B cell (primary cell): Measurements from ENCODE around the gene SIM1. TPM values are rescaled to one million over a fixed set of nuclear protein-coding genes. Genes with fewer than 3 reads are reported as not detected.

Experiments
- ATAC-seq: fragments of 200-7000 bp; cut with Tn5 transposase; one replicate; pipeline ENCODE4 v1.10.0; 2021; ENCODE audit warnings: low read depth, mild to moderate bottlenecking, moderate number of reproducible peaks, moderate library complexity
- CTCF ChIA-PET: fragments of 350-600 bp; sonication (Branson Sonifier 250); formaldehyde crosslinking; loops from one replicate; lab custom pipeline; 2021; ENCODE audit warnings: antibody characterized with exemption, inconsistent platforms; lab: Charles Lee
- POLR2A ChIA-PET: fragments of 350-600 bp; sonication (Branson Sonifier 250); formaldehyde crosslinking; loops from one replicate; lab custom pipeline; 2021; ENCODE audit warnings: antibody characterized with exemption; lab: Charles Lee
- DNase-seq: peaks from one replicate; pipeline ENCODE4 v3.0.0; 2013
- H2AFZ ChIP-seq: 2 replicates; pipeline ENCODE4 v1.6.1; 2012; ENCODE audit warnings: mild to moderate bottlenecking, low read depth, low read length; ENCODE audit not compliant: insufficient read depth, poor library complexity, severe bottlenecking
- H3K27ac ChIP-seq, 2 donors: 1 replicate in 1 of 2; 2 replicates in 1 of 2; pipeline ENCODE4 v1.5.1; 2012 to 2013; ENCODE audit warnings: low read length in 2 of 2, mild to moderate bottlenecking in 2 of 2, moderate library complexity in 1 of 2
- H3K27me3 ChIP-seq, 4 experiments: fragments of 200-600 bp in 1 of 4; sonication (generic) in 1 of 4; replicated peaks in 1 of 4; 1 replicate in 2 of 4; 2 replicates in 2 of 4; pipeline versions ENCODE4 v1.6.1 to v1.7.0; 2013 to 2016; ENCODE audit warnings: low read length in 3 of 4, mild to moderate bottlenecking in 2 of 4, mixed read lengths in 1 of 4, moderate library complexity in 1 of 4; ENCODE audit not compliant: insufficient read depth in 4 of 4, control insufficient read depth in 3 of 4; ENCODE audit errors: control extremely low read depth in 1 of 4
- H3K36me3 ChIP-seq, 2 experiments: replicated peaks in 1 of 2; 1 replicate in 1 of 2; 2 replicates in 1 of 2; pipeline versions ENCODE4 v1.6.1 to v1.7.1; 2013; ENCODE audit warnings: low read length in 1 of 2; ENCODE audit not compliant: insufficient read depth in 2 of 2, control insufficient read depth in 1 of 2; ENCODE audit errors: control extremely low read depth in 1 of 2, extremely low read depth in 1 of 2
- H3K4me1 ChIP-seq, 2 donors: fragments of 200-600 bp in 1 of 2; sonication (generic) in 1 of 2; 1 replicate in 1 of 2; 2 replicates in 1 of 2; pipeline versions ENCODE4 v1.5.1 to v1.6.1; 2013 to 2017; ENCODE audit warnings: low read length in 2 of 2; ENCODE audit not compliant: control insufficient read depth in 2 of 2, insufficient read depth in 2 of 2
- H3K4me2 ChIP-seq: replicated peaks from 2 replicates; pipeline ENCODE3; 2012; ENCODE audit warnings: mild to moderate bottlenecking, low read depth, low read length; ENCODE audit not compliant: poor library complexity, severe bottlenecking
- H3K4me3 ChIP-seq, 5 experiments: fragments of 200-600 bp in 1 of 5; sonication (generic) in 1 of 5; 1 replicate in 3 of 5; 2 replicates in 2 of 5; pipeline versions ENCODE4 v1.5.1 to v1.7.0; 2011 to 2016; ENCODE audit warnings: low read length in 4 of 5, mild to moderate bottlenecking in 4 of 5, low read depth in 2 of 5, control low read depth in 1 of 5, moderate library complexity in 1 of 5; ENCODE audit not compliant: insufficient read depth in 1 of 5; ENCODE audit errors: control extremely low read depth in 1 of 5, extremely low read depth in 1 of 5
- H3K79me2 ChIP-seq: fragments of 200-600 bp; sonication (generic); one replicate; pipeline ENCODE4 v1.6.0; 2016; ENCODE audit warnings: low read length; ENCODE audit not compliant: control insufficient read depth, insufficient read depth
- H3K9ac ChIP-seq: fragments of 200-600 bp; sonication (generic); 2 replicates; pipeline ENCODE4 v1.6.1; 2017; ENCODE audit warnings: mild to moderate bottlenecking, low read length, moderate library complexity
- H3K9me3 ChIP-seq, 3 donors: one replicate each; pipeline versions ENCODE4 v1.6.1 to v1.7.1; 2013; ENCODE audit warnings: low read length in 2 of 3; ENCODE audit not compliant: control insufficient read depth in 2 of 3, insufficient read depth in 1 of 3; ENCODE audit errors: control extremely low read depth in 1 of 3
- H4K20me1 ChIP-seq: 2 replicates; pipeline ENCODE4 v1.6.0; 2012; ENCODE audit warnings: mild to moderate bottlenecking, low read length; ENCODE audit not compliant: insufficient read depth, control insufficient read depth, poor library complexity, severe bottlenecking
- H3K27ac Mint-ChIP-seq: one replicate; pipeline ENCODE4 v1.8.0; 2021; ENCODE audit warnings: mixed read lengths
- H3K27me3 Mint-ChIP-seq: one replicate; pipeline ENCODE4 v1.8.0; 2021; ENCODE audit warnings: mixed read lengths
- H3K4me1 Mint-ChIP-seq: one replicate; pipeline ENCODE4 v1.8.0; 2021; ENCODE audit warnings: mixed read lengths
- H3K4me3 Mint-ChIP-seq: one replicate; pipeline ENCODE4 v1.8.0; 2021; ENCODE audit warnings: mixed read lengths
- H3K9me3 Mint-ChIP-seq: one replicate; pipeline ENCODE4 v1.8.0; 2022; ENCODE audit warnings: mixed read lengths; ENCODE audit not compliant: insufficient read depth
- EZH2 ChIP-seq: IDR thresholded peaks from 2 replicates; pipeline ENCODE4 v1.6.1; 2012; ENCODE audit warnings: borderline replicate concordance, low read depth, mild to moderate bottlenecking, moderate library complexity, low read length; ENCODE audit not compliant: insufficient read depth, poor library complexity, severe bottlenecking
- WGBS: methylation state at CpG from one replicate; pipeline ENCODE4 v1.1.5; 2013; ENCODE audit warnings: missing lambda C conversion rate; ENCODE audit not compliant: insufficient coverage; 5-methylcytosine and 5-hydroxymethylcytosine counted together
- intact Hi-C: fragments of 100-400 bp; cut with micrococcal nuclease; formaldehyde crosslinking; loops from one replicate; pipeline ENCODE4 v1.10.0; 2022
- polyA plus RNA-seq: library from polyadenylated mRNA; depleted of rRNA; stranded (reverse); fragments of >200 nt; gene quantifications from 2 replicates; pipeline ENCODE4 v1.2.3, GENCODE V29; 2012
- total RNA-seq, 2 donors: library from RNA; stranded (reverse); fragments of 120-200 nt in 1 of 2; gene quantifications; 1 replicate in 1 of 2; 2 replicates in 1 of 2; pipeline versions ENCODE4 v1.2.3 to v1.2.4, GENCODE V29; 2013 to 2022
- TF ChIP-seq, protein P1 (sequence below): fragments of 200-600 bp; IDR thresholded peaks from one replicate; pipeline ENCODE4 v1.8.0; 2022; ENCODE audit warnings: antibody characterized with exemption, mild to moderate bottlenecking

The SIM1 gene
- total and polyA plus RNA-seq, 2 donors (not counting 1 experiment from before 2014, with no cell fraction given), result not detected

GRCh38 chr6:100339574-100340255 is 125.0 kb downstream of the SIM1 start:
- no peak overlapping the region for H3K4me3 Mint-ChIP-seq
- Histone ChIP-seq H2AFZ (no peak overlapping the region), H3K9me3 (no peaks in the 10 kb centered on the region), H4K20me1 (no peaks in the 10 kb centered on the region), H3K27me3 (no peaks in the 10 kb centered on the region), H3K4me2 (no peak overlapping the region), H3K36me3 (no peaks in the 10 kb centered on the region), H3K4me3 (no peak overlapping the region), H3K79me2 (no peaks in the 10 kb centered on the region), H3K27ac (no peak overlapping the region), H3K4me1 (no peaks in the 10 kb centered on the region), H3K9ac (no peak overlapping the region)
- no peak overlapping the region for H3K27ac Mint-ChIP-seq
- ChIA-PET POLR2A (no interaction called here), CTCF (no interaction called here)
- TF ChIP-seq, protein P1, sequence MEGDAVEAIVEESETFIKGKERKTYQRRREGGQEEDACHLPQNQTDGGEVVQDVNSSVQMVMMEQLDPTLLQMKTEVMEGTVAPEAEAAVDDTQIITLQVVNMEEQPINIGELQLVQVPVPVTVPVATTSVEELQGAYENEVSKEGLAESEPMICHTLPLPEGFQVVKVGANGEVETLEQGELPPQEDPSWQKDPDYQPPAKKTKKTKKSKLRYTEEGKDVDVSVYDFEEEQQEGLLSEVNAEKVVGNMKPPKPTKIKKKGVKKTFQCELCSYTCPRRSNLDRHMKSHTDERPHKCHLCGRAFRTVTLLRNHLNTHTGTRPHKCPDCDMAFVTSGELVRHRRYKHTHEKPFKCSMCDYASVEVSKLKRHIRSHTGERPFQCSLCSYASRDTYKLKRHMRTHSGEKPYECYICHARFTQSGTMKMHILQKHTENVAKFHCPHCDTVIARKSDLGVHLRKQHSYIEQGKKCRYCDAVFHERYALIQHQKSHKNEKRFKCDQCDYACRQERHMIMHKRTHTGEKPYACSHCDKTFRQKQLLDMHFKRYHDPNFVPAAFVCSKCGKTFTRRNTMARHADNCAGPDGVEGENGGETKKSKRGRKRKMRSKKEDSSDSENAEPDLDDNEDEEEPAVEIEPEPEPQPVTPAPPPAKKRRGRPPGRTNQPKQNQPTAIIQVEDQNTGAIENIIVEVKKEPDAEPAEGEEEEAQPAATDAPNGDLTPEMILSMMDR, result no peak
- no peak for TF ChIP-seq EZH2
- ATAC-seq (no peak), DNase-seq (no peak)
- intact Hi-C loops, result no loop called here
- no peaks in the 10 kb centered on the region for H3K9me3 Mint-ChIP-seq
- WGBS, result 100% methylated on average over 2 of the region's 4 CpGs
- H3K27me3 Mint-ChIP-seq, result peaks cover under 1% of the 10 kb centered on the region
- H3K4me1 Mint-ChIP-seq, result no peaks in the 10 kb centered on the region

DNA sequence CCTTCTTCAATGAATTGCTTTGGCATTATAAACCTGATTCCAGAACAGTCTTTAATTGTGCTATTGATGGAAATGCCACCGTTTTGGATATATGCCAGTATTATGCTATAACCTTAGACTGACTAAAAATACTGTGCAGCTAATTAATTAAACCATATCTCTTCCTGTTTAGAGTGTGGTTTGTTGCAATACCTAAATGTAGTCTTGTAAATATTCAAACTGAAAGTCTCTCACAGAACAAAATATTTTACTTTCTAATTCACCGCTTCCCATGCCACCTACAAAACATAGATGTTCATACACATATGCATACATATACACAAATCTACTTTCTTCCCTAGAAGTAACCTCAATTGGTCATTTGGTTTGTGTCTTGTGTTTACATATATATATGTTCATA is 126.6 kb downstream of the SIM1 start:
- CTCF ChIA-PET, result no interaction called here
- Histone ChIP-seq H3K36me3 (no peaks in the 10 kb centered on the region), H3K9ac (no peak overlapping the region), H3K4me2 (no peak overlapping the region), H3K4me3 (no peak overlapping the region), H3K4me1 (no peaks in the 10 kb centered on the region), H4K20me1 (no peaks in the 10 kb centered on the region), H3K9me3 (no peaks in the 10 kb centered on the region), H2AFZ (no peak overlapping the region), H3K27ac (no peak overlapping the region), H3K27me3 (no peaks in the 10 kb centered on the region), H3K79me2 (no peaks in the 10 kb centered on the region)
- H3K27ac Mint-ChIP-seq, result no peak overlapping the region
- ATAC-seq (no peak), DNase-seq (no peak)
- TF ChIP-seq EZH2, result no peak
- TF ChIP-seq, protein P1, result no peak
- no peak overlapping the region for H3K4me3 Mint-ChIP-seq
- no peaks in the 10 kb centered on the region for H3K4me1 Mint-ChIP-seq
- no CpG with 5 or more reads among the region's 2 CpGs for WGBS
- H3K27me3 Mint-ChIP-seq, result no peaks in the 10 kb centered on the region
- POLR2A ChIA-PET, result no interaction called here
- intact Hi-C loops, result no loop called here
- no peaks in the 10 kb centered on the region for H3K9me3 Mint-ChIP-seq
